ENCODE measurements around the gene MYMX.
A peak's percentile ranks its signal among the peaks of the same experiment; 100 is the strongest.
"Not testable (repeated sequence)": the region's sequence is repeated elsewhere in the genome, so short reads cannot be mapped to it uniquely, and the experiment has no call there.

Gene MYMX

DNA sequence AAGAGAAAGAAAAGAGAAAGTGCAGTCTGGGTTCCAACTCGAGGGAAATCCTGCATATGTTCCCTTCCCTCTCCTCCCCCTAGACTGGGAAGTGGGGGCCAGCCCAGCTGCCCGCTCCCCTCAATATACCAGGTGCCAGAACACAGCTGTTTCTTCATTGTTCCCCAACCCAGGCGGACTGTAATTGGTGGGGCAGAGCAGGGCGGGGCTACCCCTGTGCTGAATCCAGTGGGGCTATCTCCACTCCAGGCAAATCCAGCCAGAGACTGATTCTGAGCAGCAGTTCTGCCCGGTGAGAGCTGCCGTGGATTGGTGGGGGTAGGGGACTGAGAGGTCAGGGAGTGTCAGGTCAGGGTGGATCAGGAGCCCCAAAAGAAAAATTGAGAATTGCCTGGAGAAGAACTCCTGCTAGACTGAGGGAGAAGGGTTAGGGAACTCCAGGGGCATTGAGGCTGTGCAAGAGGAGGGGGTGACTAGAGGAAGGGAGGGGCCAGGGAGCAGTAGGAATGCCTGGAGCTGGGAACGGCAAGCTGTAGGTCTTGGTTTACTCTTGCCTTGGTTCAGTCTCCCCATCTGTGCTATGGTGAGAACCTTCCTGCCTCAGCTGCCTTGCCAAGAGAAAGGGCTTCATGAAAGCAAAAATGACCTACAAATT, at the start of gene MYMX:
Gene MYMX, plus strand, starts transcription at position 250 of the 655 bp plus-strand sequence. CDS start 546 bp downstream, outside the sequence.
- DNase-seq, result peak; percentile 55

DNA sequence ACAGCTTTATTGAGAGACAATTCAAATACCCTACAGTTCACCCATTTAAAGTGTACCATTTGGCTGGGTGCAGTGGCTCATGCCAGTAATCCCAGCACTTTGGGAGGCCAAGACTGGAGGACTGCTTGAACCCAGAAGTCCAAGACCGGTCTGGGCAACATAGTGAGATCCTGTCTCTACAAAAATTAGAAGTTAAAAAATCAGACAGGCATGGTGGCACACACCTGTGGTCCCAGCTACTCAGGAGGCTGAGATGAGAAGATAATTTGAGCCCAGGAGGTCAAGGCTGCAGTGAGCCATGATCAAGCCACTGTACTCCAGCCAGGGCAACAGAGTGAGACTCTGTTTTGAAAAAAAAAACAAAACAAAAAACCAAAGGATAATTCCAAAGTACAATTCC, 49.2 kb upstream of the MYMX start:
- DNase-seq, result no peak

DNA sequence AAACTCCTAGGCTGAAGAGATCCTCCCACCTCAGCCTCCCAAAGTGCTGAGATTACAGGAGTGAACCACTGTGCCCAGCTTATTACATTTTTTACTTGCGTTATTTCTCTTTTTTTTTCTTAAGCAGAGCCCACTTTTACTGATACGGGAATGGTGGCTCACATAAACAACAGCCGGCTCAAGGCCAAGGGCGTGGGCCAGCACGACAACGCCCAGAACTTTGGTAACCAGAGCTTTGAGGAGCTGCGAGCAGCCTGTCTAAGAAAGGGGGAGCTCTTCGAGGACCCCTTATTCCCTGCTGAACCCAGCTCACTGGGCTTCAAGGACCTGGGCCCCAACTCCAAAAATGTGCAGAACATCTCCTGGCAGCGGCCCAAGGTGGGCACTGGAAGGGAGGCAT, 47.6 kb upstream of the MYMX start:
- no peak for DNase-seq

DNA sequence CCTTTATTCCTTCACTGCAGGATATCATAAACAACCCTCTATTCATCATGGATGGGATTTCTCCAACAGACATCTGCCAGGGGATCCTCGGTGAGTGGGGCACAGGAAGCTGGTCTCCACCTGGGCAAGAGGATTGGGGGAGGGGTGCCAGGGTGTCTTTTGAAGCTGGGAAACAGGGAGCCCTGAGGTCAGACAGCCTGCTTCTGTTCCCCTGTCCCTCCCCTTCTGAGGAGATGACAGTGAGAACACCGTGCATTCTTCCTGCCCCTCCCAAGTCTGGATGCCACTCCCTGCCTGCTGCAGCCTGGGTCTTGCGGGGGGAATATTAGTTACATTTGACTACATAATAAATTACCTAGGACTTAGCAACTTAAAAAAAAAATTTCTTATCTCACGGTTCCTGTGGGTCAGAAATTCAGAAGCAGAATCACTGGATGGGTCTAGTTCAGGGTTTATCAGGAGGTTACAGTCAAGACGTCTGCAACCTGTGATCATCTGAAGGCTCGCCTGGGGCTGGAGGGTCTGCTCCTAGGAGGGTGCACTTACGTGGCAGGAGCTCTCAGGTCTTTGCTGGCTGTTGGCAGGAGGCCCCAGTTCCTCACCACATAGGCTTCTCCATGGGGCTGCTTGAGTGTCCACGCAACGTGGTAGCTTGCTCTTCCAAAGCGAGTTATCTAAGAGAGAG, 46.7 kb upstream of the MYMX start:
- DNase-seq, result no peak

DNA sequence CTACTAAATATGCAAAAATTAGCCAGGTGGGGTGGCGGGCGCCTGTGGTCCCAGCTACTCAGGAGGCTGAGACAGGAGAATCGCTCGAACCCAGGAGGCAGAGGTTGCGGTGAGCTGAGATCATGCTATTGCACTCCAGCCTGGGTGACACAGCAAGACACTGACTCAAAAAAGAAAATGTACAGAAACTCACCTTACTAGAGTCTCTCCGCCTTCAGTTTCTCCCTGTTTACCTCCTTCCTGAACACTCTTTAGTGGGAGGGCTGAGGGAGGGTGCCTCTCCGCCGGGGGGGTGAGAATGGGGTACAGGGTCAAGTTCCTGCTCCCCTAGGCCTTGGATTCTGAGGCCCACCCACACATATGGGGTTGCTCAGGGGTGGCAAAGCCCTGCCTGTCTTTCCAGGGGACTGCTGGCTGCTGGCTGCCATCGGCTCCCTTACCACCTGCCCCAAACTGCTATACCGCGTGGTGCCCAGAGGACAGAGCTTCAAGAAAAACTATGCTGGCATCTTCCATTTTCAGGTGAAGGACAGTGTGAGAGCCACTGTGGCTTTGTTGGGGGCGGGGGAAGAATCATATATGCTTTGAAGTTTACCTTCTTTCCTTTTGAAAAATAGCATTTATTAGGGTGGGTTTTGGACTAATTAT, 44.7 kb upstream of the MYMX start:
- DNase-seq, result no peak

DNA sequence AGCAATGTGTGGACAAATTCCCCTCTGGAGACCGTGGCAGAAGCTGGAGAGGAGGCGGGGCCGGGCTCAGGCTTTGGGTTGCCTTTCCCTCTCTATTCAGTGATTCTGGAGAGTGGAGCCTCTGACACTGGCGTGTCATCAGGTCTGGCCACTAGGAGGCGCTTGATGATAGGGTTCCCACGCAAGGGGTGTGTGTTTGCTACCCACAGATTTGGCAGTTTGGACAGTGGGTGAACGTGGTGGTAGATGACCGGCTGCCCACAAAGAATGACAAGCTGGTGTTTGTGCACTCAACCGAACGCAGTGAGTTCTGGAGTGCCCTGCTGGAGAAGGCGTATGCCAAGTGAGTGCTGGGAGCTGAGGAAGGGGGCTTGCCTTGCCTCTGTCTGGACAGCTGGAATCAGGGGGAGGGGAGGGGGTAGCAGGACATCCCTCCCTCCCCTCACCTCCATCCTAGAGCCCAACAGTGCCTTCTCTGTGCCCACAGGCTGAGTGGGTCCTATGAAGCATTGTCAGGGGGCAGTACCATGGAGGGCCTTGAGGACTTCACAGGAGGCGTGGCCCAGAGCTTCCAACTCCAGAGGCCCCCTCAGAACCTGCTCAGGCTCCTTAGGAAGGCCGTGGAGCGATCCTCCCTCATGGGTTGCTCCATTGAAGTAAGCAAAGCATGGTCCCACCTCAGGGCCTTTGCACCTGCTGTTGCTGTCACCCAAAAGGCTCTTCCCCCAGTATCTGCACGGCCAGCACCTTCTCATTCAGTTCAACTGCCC, 43.8 kb upstream of the MYMX start:
- peak; percentile 18 for DNase-seq

DNA sequence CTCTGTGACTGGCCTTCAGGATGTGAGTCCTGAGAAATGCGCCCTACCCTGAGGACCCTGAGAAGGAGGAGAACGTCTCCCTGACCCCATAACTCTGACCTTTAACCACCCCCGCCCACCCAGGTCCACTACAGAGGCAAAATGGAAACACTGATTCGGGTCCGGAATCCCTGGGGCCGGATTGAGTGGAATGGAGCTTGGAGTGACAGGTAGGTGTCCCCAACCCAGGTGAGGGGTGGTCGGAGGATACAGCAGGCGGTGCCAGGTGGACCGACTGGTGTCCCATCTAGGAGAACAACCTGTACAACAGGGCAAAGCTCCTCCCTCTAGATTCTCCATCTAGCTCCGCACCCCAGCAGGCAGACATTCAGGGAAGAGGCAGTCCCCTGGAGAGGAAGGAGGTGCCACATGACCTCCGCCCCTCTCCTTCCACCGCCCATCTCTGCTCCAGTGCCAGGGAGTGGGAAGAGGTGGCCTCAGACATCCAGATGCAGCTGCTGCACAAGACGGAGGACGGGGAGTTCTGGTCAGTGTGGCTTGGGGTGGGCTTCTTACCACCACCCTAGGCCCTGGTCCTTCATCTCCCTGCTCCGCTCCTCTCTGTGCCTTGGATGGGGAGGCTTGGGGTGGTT, 40.5 kb upstream of the MYMX start:
- no peak for DNase-seq

DNA sequence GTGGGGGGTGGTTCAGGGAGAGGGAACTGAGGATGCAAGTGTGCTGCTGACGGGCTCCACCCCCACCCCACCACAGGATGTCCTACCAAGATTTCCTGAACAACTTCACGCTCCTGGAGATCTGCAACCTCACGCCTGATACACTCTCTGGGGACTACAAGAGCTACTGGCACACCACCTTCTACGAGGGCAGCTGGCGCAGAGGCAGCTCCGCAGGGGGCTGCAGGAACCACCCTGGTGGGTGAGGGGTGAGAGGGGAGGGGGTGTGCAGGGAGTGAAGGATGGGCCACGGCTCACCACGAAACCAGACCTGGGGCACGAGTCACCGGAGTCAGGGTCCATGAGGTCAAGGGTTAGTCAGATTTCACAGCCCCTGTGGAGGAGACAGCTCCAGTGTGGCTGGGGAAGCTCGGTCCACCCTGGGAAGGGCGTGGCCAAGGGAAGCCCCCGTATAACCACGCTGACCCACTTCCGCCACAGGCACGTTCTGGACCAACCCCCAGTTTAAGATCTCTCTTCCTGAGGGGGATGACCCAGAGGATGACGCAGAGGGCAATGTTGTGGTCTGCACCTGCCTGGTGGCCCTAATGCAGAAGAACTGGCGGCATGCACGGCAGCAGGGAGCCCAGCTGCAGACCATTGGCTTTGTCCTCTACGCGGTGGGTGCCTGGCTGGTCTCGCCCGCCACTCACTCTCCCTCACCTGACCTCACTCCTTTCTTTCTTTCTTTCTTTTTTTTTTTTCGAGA, 39.8 kb upstream of the MYMX start:
- DNase-seq, result no peak

DNA sequence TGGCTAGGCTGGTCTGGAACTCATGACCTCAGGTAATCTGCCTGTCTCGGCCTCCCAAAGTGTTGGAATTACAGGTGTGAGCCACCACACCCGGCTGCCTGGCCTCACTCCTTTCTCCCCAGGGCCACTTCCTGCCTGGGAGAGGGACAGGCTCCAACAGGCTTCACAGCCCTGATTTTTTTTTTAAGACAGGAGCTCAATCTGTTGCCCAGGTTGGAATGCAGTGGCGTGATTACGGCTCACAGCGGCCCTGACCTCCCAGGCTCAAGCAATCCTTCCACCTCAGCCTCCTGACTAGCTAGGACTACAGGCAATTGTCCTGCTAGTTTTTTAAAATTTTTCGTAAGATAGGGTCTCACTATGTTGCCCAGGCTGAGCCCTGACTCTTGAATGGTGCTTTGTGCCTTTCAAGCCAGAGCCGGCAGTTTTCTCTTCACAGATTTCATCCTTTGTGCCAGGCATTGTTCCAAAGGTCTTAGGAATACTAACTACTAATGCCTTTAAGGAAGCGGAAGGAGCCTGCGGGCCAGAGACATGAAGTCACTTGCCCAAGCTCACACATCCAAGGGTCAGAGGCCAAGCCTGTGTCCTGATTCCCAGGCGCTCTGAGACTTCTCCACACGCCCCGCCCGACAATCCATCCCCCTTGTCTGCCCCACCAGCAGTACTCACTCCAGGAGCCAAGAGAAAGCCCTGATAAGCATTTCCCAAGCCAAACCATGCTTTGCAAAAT, 38.9 kb upstream of the MYMX start:
- DNase-seq, result no peak

DNA sequence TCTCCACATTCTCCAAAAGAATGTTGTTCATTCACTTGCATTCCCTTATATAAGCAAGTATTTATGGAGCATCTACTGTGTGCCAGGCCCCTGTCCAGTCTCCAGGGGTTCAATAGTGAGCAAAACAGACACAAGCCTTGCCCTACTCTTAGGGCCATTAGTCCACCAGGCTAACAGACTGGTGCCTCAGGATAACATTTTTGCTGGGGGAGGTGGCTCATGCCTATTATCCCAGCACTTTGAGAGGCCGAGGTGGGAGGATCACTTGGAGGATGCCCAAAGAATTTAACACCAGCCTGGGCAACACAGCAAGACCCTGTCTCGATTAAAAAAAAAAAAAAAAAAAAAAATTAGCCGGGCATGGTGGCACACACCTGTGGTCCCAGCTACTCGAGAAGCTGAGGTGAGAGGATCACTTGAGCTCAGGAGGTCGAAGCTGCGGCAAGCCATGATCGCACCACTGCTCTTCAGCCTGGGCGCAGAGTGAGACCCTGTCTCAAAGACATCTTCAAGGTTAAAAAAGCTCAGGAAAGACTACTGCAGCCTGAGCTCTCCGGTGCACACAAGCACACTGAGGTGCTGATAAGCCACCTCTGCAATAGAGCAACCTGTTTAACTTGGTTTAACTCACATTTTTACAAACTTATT, 38.2 kb upstream of the MYMX start:
- DNase-seq, result no peak

DNA sequence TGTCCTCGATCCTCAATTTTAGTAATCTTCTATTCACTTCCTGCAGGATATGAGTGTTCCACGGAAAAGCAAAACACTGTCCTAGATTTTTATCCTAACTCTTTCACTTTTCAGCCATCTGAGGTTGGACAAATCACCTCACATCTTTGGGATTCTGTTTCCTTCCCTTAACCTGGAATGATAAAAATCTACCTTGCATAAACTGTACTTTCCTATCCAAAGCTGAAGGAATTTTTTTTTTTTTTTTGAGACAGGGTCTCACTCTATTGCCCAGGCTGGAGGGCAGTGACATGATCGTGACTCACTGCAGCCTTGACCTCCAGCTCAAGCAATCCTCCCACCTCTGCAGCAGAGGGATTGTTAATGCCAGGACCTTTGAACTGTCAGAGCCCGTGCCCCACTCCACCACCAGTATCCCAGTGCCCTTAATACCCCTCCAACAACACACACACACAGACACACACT, 37.6 kb upstream of the MYMX start:
- DNase-seq, result no peak

DNA sequence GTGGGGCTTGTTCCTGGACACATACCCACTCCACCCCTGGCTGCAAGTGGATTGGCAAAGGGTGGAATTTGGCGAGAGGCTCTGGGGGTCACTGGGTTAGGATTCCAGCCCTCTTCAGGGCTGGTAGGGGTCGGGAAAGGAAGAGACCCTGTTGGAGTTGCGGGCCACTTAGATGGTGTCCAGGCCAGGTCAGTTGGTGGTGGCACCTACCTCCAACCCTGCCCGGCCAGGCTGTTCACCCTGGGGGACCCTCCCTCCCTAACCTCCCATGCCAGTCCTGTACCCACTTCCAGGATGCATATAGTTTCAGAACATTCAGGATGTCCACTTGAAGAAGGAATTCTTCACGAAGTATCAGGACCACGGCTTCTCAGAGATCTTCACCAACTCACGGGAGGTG, 37.1 kb upstream of the MYMX start:
- no peak for DNase-seq

DNA sequence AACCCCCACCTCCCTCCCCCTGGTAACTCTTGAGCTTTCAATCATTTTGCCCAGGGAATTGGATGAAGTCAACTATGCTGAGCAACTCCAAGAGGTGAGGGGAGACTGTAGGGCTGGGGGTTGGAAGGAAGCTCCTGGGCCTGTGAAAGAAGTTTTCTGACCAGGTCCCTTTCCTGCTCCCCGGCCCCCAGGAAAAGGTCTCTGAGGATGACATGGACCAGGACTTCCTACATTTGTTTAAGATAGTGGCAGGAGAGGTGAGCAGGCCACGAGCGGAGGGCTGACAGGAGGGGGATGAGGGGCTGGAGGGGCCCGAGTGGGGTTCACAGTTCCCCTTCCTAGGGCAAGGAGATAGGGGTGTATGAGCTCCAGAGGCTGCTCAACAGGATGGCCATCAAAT, 36.3 kb upstream of the MYMX start:
- DNase-seq, result no peak

DNA sequence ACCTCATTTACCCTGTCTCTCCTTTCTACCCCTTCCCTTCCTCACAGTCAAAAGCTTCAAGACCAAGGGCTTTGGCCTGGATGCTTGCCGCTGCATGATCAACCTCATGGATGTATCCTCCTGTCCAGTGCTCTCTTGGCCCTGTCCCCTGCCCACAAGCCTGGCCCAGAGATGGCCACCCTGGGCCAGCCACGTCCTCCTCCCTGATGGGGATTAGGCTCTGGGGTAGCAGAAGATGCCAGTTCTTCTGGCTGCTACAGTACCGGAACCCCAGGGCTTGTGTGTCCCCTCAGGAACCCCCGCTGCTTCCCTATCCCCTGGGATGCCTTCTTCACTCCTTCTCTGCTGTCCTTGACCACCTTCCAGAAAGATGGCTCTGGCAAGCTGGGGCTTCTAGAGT, 35.8 kb upstream of the MYMX start:
- DNase-seq, result no peak

DNA sequence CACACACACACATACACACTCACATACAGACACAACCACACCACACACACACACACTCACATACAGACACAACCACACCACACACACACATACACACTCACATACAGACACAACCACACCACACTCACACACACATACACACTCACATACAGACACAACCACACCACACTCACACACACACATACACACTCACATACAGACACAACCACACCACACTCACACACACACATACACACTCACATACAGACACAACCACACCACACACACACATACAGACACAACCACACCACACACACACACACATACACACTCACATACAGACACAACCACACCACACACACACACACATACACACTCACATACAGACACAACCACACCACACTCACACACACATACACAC, 34.9 kb upstream of the MYMX start:
- not testable (repeated sequence) for DNase-seq

DNA sequence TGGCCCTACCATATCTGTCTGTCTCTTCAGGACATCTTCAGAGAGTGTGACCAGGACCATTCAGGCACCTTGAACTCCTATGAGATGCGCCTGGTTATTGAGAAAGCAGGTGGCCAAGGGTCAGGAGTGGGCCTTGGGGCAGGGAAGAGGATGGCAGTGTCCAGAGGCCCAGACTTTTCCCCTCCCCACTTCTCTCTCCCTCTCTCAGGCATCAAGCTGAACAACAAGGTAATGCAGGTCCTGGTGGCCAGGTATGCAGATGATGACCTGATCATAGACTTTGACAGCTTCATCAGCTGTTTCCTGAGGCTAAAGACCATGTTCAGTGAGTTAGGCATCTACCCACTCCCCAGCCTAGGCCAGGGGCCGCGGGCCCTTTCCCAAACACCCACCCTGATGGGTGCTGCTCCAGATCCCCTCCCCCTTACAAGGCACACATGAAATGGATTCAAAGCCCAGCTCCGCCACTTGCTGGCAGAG, 33.8 kb upstream of the MYMX start:
- no peak for DNase-seq

DNA sequence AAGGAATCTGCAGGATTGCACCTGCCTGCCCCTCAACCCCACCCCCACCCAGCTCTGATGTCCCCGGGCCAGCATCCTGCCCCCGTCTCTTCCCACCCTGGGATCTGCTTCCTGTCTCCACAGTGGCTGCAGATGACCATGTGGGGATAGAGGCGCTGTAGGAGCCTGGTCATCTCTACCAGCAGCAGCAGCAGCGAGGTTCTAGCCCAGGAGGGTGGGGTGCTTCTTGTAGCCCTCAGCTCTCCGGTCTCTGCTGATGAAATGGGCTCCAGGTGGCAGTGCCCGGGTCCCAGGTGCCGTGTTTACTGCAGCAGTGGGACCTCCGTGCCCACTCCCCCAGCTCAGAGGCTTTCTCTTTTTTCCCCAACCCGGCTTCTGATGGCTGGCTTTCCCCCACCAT, 32.9 kb upstream of the MYMX start:
- no peak for DNase-seq

DNA sequence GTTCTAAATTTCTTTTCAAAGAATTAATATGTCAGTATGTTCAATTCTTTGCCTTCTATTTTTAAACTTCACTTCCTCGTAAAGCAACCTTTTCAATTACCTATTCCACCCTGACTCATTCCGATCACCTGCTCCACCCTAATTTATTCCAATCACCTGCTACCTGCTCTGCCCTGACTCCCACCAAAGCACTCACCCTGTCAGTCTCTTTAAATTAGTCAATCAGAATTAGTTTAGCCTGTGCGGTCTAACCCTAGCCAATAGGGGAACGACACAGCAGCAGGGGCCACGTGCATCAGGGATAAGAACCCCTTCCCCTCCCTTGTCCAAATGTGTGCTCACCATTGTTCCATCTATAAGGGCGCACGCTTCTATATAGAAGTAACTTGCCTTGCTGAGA, 31.4 kb upstream of the MYMX start:
- DNase-seq, result not testable (repeated sequence)

DNA sequence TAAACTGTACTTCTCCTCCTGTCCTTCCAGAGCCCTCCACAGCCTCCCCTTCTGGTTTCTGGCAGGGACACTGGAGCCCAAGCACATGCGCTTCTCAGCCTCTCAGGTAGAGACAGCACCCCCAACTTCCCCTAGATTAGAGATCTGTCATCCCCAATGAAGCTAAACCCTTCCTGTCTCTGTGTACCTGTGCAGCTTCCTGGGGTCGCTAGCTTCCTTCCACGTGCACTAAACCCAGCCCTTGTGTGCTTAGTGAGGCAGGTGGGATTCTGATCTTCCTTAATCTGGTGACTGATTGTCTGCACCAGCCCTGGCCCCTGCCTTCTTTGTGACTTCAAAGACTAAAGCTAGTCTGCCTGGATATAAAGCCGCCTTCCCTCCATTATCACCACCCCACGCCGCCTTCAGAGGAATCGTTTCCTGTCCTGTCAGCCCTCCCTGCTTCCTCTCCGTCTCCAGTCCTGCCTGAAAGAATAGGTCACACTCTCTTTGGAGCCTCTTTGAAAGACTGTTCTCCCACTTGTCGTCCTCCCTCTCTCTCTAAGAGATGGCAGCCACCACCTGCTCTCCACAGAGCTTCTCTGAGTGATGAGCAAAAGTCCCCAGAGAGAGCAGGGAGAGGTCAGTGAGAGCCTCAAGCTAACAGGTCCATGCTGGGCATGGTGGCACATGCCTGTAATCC, 30.6 kb upstream of the MYMX start:
- DNase-seq, result no peak

DNA sequence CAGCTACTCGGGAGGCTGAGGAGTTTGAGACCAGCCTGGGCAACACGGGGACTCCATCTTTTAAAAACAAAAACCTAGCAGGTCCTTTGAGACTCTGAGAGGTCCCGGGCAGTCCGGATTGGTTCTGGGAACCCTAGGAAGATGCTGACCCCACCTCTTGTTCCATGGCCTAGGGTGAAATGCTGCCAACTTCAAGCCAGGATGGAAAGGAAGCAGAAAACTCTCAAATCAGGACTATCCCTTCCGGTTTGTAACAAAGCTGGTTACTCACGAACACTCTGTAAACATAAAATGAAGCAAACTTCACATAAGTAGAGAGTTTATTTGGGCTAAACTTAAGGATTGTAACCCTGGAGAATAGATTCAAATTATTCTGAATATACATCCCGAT, 30.1 kb upstream of the MYMX start:
- no peak for DNase-seq

All from DMS 273 treated with DMSO at 0.1 percent for 48 hours (cell line).